Ovary (tissue), 9 donors: ENCODE data around the gene HIBCH. TPM values are rescaled to one million over a fixed set of nuclear protein-coding genes. Genes with fewer than 3 reads are reported as not detected.

Experiments
- DNase-seq, 5 donors: peaks; one replicate each; pipeline ENCODE4 v3.0.0-alpha.2; 2019 to 2020
- H3K27ac ChIP-seq, 2 donors: fragments of 200-600 bp; one replicate each; pipeline versions ENCODE4 v1.5.1 to v1.8.0; 2019 to 2022
- H3K27me3 ChIP-seq: fragments of 200-600 bp; one replicate; pipeline ENCODE4 v1.8.0; 2022
- H3K36me3 ChIP-seq: fragments of 200-600 bp; sonication (generic); one replicate; pipeline ENCODE4 v1.5.1; 2019
- H3K4me1 ChIP-seq: one replicate; pipeline ENCODE4 v1.8.1; 2013; ENCODE audit warnings: mild to moderate bottlenecking, moderate library complexity; ENCODE audit not compliant: insufficient read depth
- H3K4me3 ChIP-seq: fragments of 200-600 bp; sonication (generic); one replicate; pipeline ENCODE4 v1.5.1; 2017
- H3K9me3 ChIP-seq, 2 donors: fragments of 200-600 bp in 1 of 2; sonication (generic) in 1 of 2; one replicate each; pipeline versions ENCODE4 v1.5.1 to v1.8.1; 2013 to 2019; ENCODE audit warnings: mild to moderate bottlenecking in 1 of 2, moderate library complexity in 1 of 2
- CTCF ChIP-seq, 3 donors: fragments of 450-650 bp in 2 of 3; fragments of 200-600 bp in 1 of 3; IDR thresholded peaks; one replicate each; pipeline versions ENCODE4 v1.5.1 to v1.8.0; 2016 to 2022; ENCODE audit warnings: antibody characterized with exemption in 3 of 3, mild to moderate bottlenecking in 1 of 3
- EP300 ChIP-seq: sonication (generic); formaldehyde crosslinking; IDR thresholded peaks from one replicate; pipeline ENCODE4 v1.6.1; 2017; ENCODE audit warnings: antibody characterized with exemption
- POLR2A ChIP-seq: fragments of 450-650 bp; IDR thresholded peaks from one replicate; pipeline ENCODE4 v1.6.1; 2017; ENCODE audit warnings: antibody characterized with exemption, mild to moderate bottlenecking, moderate library complexity
- WGBS, 3 donors: extraction: QIAGEN DNeasy Blood & Tissue Kit in 1 of 3; methylation state at CpG; one replicate each; pipeline versions ENCODE4 v1.1.5 to v1.1.7; 2013 to 2017; 5-methylcytosine and 5-hydroxymethylcytosine counted together
- intact Hi-C, 4 donors: fragments of 100-400 bp; cut with DNase I; formaldehyde crosslinking; loops; one replicate each; pipeline versions ENCODE4 v1.11.0 to v1.15.1; 2022 to 2023
- polyA plus RNA-seq, 2 donors: library from polyadenylated mRNA; stranded (reverse); fragments of 200-250 nt in 1 of 2; fragments of 350-450 nt in 1 of 2; fragmentation: Illumina TruSeq in 1 of 2; extraction: RNeasy Lipid Tissue Mini Kit (QIAGEN cat#74804) in 1 of 2; gene quantifications; one replicate each; pipeline ENCODE4 v1.2.3, GENCODE V29; 2013 to 2014
- total RNA-seq, 7 donors: library from RNA; depleted of rRNA in 2 of 7; stranded (reverse); fragments of >200 nt in 2 of 7; fragmentation: NEBNext Ultra II Directional in 3 of 7; extraction: Animal tissue kit (Norgen Biotek cat#: 25700) in 3 of 7; gene quantifications; one replicate each; pipeline versions ENCODE4 v1.1.0 to v1.2.4, GENCODE V29; 2016 to 2023
- donor health status: DM: no; HTN: no; CAD: no; lungs with moderate emphysema.
- donor health status: DM: no; HTN: no; CAD: no.
- donor health status: Bipolar disorder and iron deficiency.
- donor health status: DM: yes; HTN: yes; CAD: no.
- donor health status: DM: no; HTN: no; CAD: no.
- donor health status: DM: yes; HTN: yes; CAD: no.

Gene HIBCH
- total and polyA plus RNA-seq, 9 donors = 9.7 to 28.4 (median 21.7) TPM

GRCh38 chr2:190350371-190350770 is 30.7 kb upstream of the HIBCH start:
- Histone ChIP-seq H3K4me1 (peaks cover 4% of the 10 kb centered on the region), H3K9me3 (no peaks in the 10 kb centered on the region), H3K27me3 (no peaks in the 10 kb centered on the region), H3K36me3 (no peaks in the 10 kb centered on the region), H3K4me3 (no peak overlapping the region), H3K27ac (no peak overlapping the region)
- no peak for DNase-seq
- TF ChIP-seq CTCF (IDR thresholded peaks at IDR 0.05) (no peak), POLR2A (no peak), EP300 (no peak)
- intact Hi-C loops = no loop called here

DNA sequence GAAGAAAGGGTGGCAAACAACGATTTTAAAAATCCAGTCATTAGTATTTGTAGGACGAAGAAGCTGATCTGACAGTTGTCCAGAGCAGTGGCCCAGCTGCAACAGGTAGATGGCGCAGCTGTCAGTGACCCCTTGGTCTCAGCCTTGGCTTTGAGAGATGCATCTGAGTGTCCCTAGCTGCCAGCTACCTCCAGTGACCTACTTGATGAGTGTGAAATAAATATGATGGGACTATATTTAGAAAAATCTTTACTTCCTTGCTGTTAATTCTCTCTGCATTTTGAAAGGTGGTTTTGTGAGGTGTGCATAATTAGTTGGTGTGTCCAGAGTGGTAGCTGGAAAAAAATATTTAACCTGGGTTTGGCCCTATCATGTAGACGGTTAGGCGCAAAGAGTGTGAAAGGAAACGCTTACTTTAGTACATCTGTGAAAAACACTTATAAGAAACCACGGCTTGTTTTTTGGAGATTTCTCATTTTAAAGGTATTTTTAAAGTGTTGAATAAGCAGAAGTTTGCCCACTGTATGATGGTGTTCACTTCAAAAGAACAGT is 24.7 kb upstream of the HIBCH start:
- 37 to 41% (median 40%) methylated on average over 7 of the region's 7 CpGs for WGBS, 3 donors
- Histone ChIP-seq H3K4me3 (peak overlapping the region; percentile 86), H3K27ac (peak overlapping the region; percentile 75 to 82), H3K36me3 (no peaks in the 10 kb centered on the region), H3K4me1 (no peaks in the 10 kb centered on the region), H3K9me3 (no peaks in the 10 kb centered on the region), H3K27me3 (no peaks in the 10 kb centered on the region)
- peak in 3 of 5 donors; percentile 18 to 39 (median 27) for DNase-seq
- no peak for TF ChIP-seq EP300
- TF ChIP-seq POLR2A = no peak
- no peak for TF ChIP-seq CTCF (IDR thresholded peaks at IDR 0.05)
- intact Hi-C loops = no loop called here

- intact Hi-C loops = no loop called here
- Histone ChIP-seq H3K4me3 (peak within 1 kb of the TSS; percentile 86), H3K36me3 (no peaks in the 10 kb centered on the region), H3K27me3 (no peaks in the 10 kb centered on the region), H3K27ac (peak within 1 kb of the TSS; percentile 75 to 82), H3K4me1 (no peaks in the 10 kb centered on the region), H3K9me3 (no peaks in the 10 kb centered on the region)
- TF ChIP-seq EP300 (no peak), POLR2A (peak; percentile 72)
- DNase-seq = peak; percentile 62 to 79 (median 75)
- 0 to 1% (median 1%) methylated on average over 65 to 99 of the region's 99 CpGs for WGBS, 3 donors
Observed at GRCh38 chr2:190343536-190344275, 24.1 kb upstream of the HIBCH start, which contains the start of gene INPP1. TSS of gene INPP1 (plus strand) at chr2:190343589. CDS start at chr2:190360103, 16,514 bp downstream.

GRCh38 chr2:190343089-190343535 is 23.5 kb upstream of the HIBCH start:
- no peaks in the 10 kb centered on the region for H3K9me3 ChIP-seq
- no peak for TF ChIP-seq EP300
- TF ChIP-seq CTCF (IDR thresholded peaks at IDR 0.05) = no peak
- no peak for TF ChIP-seq POLR2A
- intact Hi-C loops = no loop called here
- no peaks in the 10 kb centered on the region for H3K36me3 ChIP-seq
- DNase-seq = peak in 1 of 5 donors; percentile 12
- no peaks in the 10 kb centered on the region for H3K4me1 ChIP-seq
- WGBS, 3 donors = 36 to 37% (median 37%) methylated on average over 10 of the region's 10 CpGs
- H3K4me3 ChIP-seq = peak overlapping the region; percentile 86
- peak overlapping the region; percentile 75 to 82 for H3K27ac ChIP-seq
- H3K27me3 ChIP-seq = no peaks in the 10 kb centered on the region

- Histone ChIP-seq H3K4me3 (no peak overlapping the region), H3K27me3 (no peaks in the 10 kb centered on the region), H3K9me3 (no peaks in the 10 kb centered on the region), H3K4me1 (no peaks in the 10 kb centered on the region), H3K36me3 (no peaks in the 10 kb centered on the region), H3K27ac (no peak overlapping the region)
- intact Hi-C loops = no loop called here
- 52 to 58% (median 52%) methylated on average over 4 of the region's 4 CpGs for WGBS, 3 donors
- no peak for DNase-seq
- TF ChIP-seq CTCF (IDR thresholded peaks at IDR 0.05) (no peak), POLR2A (no peak), EP300 (no peak)
Observed at GRCh38 chr2:190342611-190343010, 23.0 kb upstream of the HIBCH start.
